Activated gamma-delta T cell treated with Interleukin-2 at 50 U/mL for 16 hours (primary cell): ENCODE data around the gene PKNOX1.
"Not testable (repeated sequence)": the region's sequence is repeated elsewhere in the genome, so short reads cannot be mapped to it uniquely, and the experiment has no call there.

ENCODE experiments used
- DNase-seq: peaks from one replicate; pipeline ENCODE4 v3.0.0-alpha.2; 2020

The PKNOX1 gene

DNA sequence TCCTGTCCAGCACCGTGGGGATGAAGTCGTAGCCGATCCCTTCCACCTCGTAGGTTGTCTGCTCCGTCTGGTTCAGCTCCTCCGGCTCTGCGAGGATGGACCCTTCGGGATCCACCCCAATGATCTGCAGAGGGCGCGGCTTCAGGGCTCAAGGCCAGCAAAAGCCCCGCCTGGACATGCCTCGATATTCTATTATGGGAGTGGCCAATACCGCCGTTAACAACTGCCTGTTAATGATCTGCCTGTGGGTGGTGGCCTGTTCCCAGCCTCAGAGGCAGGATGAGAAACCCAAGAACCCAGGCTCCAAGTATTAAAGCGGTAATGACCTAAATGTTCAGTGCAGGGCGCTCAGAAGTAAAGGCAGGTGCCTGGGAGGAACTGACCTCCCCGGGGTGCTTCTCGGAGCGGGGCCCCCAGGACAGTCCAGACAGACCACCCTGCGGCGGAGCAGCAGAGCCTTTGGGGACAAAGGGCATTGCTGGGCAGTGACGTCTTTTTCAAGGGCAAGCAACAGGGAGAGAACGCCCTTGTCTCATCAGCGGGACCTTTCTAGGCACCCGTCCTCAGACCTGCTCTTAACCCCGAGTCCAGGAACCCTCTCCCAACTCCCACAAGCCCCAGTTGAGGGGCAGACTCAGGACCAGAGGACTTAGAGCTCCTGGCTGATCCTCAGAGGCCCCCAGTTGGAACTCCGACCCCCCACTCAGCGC is 88.7 kb downstream of the PKNOX1 start:
- not testable (repeated sequence) for DNase-seq

DNA sequence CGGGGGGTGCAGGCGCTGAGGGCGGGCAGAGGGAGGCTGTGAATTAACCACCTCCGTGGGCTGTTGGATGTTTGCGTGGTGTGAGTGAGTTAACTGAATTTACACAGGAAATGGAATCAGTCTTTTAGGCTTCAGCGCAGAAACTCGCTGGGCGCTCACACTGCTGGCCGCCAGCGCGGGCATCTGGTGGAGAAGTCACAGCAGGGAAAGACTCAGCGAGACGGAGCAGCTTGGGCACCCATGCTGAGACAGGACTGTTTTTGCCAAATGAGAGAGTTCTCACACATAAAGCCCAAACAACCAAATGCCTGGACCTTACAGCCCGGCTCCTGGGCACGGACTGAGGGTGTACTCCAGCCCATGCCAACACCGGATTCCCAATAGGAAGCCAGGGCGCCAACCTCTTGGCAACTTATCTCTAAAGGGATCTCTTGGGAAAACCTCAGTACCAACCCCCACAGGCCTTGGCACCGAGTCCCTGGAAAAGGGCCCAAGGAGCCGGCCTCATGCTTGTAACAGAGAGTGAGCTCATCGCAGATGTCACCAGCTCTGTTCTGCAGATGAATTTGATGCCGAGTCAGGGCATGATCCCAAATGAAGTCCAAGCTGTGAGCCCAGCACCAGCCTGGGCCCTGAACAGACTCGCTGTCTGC is 90.0 kb downstream of the PKNOX1 start:
- not testable (repeated sequence) for DNase-seq

DNA sequence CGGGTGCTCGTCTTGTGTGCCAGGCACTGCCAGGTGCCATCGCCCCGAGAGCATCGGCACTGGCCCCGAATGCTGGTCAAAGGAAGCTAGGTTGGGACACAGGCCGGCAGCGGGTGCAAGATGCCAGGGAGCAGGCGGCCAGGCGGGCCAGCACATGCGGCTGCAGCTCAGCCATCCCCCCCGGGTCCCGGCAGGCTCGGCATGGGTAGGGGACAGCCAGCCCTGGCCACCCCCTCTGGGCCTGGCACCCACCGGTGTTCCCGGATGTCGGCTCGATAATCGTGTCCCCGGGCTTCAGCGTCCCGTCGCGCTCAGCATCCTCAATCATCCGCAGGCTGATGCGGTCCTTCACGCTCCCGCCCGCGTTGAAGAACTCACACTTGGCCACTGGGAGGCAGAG is 91.6 kb downstream of the PKNOX1 start:
- not testable (repeated sequence) for DNase-seq

DNA sequence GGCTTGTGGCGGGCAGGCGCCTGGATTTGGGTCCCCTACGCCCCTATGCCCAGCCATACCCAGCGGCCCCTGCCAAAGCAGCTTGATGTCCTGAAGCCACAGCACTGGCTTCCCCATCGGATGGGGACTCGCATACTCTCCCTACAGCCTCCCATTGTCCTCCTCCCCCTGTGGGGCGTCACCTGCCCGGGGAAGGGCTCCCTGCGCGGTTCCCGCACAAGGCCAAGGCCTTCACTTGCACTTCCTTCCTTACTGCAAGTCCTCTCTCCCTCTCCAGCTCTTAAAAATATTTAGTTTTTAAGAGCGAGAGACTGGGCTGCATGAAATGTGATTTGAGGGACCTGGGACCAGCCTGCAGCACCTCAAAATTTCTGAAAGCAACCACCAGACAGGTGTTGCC is 92.3 kb downstream of the PKNOX1 start:
- not testable (repeated sequence) for DNase-seq

DNA sequence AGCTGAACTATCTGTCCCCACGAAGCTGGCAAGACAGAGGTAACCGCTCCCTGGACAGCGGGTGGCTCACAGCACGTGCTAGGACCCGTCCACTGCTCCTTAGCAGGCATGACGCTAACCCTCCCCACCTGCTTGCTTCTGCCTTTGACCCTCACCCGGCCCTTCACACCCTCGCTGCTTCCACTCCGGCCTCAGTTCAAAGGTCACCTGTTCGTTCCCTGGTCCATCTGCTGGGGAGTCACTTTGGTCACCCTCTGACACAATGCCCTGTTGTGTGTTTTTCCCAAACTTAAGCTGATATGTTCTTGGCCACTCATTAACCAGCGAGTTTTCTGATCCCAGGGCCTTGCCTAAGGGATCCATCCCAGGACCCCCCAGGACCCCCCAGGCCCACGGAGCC is 93.7 kb downstream of the PKNOX1 start:
- not testable (repeated sequence) for DNase-seq

DNA sequence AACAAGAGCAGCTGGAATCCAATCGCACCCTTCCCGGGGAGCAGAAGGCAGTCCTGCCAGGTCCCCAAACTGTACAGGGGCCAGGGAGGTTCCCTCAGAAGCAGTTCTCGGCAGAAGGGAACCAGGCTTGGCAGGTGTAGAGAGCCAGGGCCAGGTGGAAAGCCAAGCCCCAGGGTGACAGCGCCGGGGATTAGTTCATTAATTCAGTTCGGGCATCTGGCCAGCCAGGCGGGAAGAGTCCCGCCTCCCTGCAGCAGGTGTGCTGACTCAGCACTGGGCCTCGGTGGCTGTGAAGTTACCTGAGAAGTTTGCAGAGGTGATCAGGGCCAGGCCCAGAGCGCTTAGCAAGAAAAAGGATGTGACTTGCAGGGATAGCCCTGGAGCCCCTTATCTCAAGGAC is 95.3 kb downstream of the PKNOX1 start:
- not testable (repeated sequence) for DNase-seq

DNA sequence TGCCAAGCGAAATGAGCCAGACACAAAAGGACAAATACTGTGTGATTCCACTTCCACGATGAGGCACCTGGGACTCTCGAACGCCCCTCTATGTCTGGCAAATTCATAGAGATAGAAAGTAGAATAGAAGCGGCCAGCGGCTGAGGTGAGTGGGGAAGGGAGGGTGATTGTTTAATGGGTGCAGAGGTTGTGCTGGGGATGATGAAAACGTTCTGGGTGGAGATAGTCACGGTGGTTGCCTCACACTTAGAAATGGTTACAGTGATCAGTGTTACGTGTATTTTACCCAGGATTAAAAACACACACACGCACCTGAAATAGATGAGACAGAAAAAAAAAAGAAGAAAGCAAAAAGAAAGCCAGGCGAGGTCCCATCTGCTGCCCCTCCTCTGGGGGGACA is 98.4 kb downstream of the PKNOX1 start:
- not testable (repeated sequence) for DNase-seq

DNA sequence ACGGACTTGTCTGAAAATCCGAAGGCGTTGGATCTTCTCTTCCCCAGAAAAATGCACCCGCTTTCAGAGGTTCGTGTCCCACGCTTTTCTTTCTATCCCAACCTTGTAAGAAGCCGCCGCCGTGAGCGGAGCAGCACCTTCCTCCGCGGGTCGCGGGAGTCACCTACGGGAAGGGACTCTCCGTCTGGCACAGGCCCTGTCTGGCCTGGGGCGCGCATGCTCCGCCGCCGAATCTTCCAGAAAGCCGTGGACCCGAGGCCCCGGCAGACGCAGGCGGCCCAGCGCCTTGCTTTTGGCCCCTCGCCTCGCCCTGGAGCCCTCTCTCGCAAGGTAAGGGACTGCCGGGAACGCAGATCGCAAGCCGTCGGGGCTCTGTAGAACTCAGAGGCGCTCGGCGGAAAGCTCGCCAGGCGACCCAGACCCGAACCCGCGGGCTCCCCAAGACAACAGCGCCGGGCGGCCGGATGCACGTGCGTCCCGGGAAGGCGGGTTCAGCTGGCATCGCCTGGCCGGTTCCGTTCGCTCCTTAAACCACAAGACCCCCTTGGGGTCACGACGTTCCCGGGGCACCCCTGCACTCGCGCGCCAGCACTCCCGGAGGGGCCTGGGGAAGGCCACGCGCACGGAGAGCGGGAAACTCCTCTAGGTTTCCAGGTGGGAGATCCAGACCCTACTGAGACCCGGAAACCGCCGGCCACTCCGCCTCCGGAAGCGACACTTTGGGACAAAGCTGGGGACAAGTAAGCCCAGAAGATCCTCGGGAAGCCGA is 100.2 kb downstream of the PKNOX1 start:
- not testable (repeated sequence) for DNase-seq

DNA sequence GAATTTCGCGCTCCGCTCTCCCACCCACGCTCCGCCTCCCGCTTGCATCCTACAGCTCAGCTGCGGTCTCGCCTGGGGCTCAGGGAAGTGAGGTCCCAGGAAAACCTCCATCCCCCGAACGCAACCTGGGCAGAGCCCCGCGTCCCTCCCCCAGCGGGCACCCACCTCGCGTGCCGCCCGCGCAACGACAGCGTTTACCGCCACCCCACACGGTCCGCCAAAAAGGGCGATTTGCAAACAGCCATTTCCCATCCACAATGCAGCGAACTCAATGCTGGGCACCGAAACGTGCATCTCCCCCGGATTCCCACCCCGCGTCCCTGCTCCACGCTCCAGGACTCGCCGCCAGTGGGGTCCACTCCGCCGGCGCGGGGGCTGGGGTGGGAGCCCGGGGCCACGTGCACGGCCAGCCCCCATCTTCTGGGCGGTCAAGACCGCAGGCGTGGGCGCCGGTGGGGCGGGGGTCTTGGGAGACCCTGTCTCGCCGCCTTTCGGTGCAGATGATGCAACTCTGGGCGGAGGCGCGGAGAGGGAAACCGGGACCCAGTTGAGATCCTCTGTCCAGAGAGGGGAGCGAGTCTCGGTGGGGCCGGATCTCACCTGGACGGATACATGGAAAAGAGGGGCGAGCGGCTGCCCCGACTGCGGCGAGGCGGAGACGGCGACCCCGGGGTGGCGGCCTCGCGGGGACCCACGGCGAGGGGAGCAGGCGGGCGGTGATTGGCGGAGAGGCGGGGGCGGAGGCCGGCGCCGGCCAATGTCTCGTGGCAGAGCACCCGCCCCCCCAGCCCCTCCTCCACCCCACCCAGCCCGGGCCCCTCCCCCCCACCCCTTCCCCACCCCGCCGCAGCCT is 101.0 kb downstream of the PKNOX1 start, which contains the start of gene CBS:
CBS (minus strand) TSS at position 666 of the 853 bp plus-strand sequence. CDS start 3,642 bp downstream, outside the sequence.
- DNase-seq = not testable (repeated sequence)

DNA sequence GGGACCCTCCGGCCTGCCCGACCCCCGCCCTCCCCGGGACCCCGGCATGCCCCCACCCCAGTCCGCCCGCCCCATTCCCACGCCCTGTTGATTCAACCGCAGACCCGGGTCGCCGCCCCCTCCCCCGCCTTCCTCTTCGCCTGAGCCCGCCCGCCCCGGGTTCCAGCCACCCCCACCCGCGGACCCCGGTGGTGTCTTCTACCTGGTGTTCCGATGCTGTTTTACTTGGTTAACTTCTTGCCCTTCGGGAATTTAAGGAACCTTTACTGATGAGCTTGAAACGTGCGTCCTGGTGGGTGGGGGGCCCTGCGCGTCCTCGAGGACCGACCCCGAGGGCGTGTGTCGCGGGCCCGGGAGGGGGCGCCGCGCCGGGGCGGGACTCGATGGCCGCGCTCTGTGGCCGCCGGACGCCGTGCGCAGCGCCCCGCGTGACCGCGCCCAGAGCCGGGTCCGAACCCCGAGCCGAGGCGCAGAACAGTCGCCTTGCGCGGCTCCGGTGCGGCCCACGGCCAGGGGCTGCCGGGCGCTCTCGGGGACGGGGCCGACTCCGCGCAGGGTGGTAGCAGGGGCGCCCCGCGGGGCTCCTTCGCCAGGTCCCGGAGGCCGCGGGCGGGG is 101.8 kb downstream of the PKNOX1 start:
- not testable (repeated sequence) for DNase-seq

DNA sequence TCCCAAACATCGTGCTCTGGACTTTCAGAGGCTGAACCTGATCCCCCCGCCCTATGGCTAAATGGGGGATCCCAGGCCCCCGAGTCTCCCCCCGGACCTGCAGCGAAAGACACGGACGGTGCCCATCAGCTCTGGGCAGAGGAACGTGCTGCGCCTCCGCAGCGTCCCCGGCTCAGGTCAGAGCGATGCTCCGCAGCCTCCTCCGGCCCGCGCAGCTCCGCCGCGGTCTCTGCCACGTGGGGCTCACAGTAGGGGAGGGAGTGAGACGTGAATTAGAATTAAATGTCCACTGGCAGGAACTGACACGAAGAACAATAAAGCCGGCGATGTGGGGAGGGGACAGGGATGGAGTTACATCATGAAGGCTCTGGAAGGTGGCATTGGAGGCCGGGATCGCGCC is 102.3 kb downstream of the PKNOX1 start:
- DNase-seq = not testable (repeated sequence)

DNA sequence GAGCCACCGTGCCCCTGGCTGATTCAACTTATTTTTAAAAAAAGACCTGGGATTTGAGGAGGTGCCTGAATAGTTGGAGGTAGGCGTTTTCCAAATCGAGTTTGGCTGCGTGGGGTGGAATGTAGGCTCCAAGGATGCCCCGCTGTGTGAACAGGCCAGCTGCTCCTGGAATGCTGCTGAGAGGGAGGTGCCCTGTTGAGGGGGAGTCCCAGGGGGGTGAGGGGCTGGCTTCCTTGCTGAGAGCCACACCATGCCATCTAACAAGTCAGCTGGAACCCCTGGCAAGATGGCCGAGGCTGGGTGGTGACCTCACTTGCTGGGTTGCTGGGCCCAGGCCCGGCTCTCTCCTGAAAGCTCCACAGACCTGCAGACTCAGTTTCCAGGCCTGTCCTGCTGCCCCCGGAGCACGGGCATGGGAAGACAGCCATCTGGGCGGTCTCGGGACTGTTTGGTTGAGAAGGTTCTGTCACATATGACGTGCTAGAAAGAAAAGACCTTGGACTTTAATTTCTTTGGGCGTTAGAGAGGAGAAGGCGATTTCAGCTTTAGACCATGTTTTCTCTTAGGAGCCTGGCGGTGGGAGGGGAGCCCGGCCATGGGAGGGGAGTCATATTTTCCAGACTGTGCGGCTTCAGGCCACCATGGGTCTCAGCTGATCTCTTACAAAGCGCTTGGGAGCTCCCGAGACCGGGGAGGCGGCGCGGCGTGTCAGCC is 108.4 kb downstream of the PKNOX1 start:
- not testable (repeated sequence) for DNase-seq
